ENCODE measurements around the gene AGBL4. TPM values are rescaled to one million over a fixed set of nuclear protein-coding genes. Genes with fewer than 3 reads are reported as not detected.
"Not testable (repeated sequence)": the region's sequence is repeated elsewhere in the genome, so short reads cannot be mapped to it uniquely, and the experiment has no call there.

The AGBL4 gene
- total RNA-seq, 1 experiment from 2014 or later = not detected

DNA sequence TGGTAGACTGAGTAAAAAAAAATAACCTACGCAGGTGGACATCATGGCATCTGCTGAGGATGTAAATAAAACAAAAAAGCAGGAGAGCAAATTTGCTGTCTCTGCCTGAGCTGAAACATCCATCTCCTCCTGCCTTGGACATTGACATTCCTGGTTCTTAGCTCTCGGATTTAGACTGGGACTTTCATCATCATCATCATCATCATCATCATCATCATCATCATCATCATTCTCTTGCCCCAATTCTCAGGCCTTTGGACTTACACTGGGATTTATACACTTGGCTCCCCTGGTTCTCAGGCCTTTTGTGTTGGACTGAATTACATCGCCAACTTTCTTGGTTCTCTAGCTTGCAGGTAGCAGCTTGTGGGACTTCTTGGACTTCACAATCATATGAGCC, 938.7 kb downstream of the AGBL4 start:
- no peak for DNase-seq
- Histone ChIP-seq H3K27me3 (no peaks in the 10 kb centered on the region), H3K4me3 (no peak overlapping the region), H3K36me3 (no peaks in the 10 kb centered on the region), H3K9me3 (no peaks in the 10 kb centered on the region)

DNA sequence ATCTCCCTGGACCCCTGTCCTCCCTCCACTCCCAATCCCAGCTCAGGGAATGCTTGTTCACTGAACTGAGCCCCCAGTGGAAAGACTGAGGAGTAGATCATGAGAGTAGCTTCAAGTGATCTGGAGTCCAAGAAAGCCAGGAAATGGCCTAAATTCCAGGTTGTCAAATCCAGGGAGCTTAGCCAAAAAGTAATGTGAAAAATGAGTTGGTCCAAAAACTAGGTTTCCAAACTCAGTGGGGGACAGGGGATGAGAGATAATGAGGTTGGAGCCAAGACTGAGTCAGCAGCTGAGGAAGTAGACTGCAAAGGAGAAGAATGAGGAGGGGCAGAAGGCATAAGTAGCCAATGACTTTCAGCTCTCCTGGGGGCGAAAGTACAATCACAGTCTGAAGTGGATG, 963.0 kb downstream of the AGBL4 start:
- peaks cover 4% of the 10 kb centered on the region; the same call in 1 of the 2 replicates for H3K9me3 ChIP-seq
- no peaks in the 10 kb centered on the region for H3K36me3 ChIP-seq
- no peak overlapping the region for H3K4me3 ChIP-seq
- no peaks in the 10 kb centered on the region for H3K27me3 ChIP-seq
- DNase-seq = peak; percentile 79

- no peak for DNase-seq
These were observed 964.7 kb downstream of the AGBL4 start for GRCh38 chr1:49059087-49059486.

GRCh38 chr1:49052102-49052501, 971.7 kb downstream of the AGBL4 start:
- Histone ChIP-seq H3K36me3 (no peaks in the 10 kb centered on the region), H3K27me3 (no peaks in the 10 kb centered on the region), H3K9me3 (no peaks in the 10 kb centered on the region), H3K4me3 (no peak overlapping the region)
- DNase-seq = no peak

More at GRCh38 chr1:49059087-49059486, 964.7 kb downstream of the AGBL4 start:
- peaks cover 4% of the 10 kb centered on the region; the same call in 1 of the 2 replicates for H3K9me3 ChIP-seq
- no peaks in the 10 kb centered on the region for H3K27me3 ChIP-seq
- H3K36me3 ChIP-seq = no peaks in the 10 kb centered on the region
- no peak overlapping the region for H3K4me3 ChIP-seq

GRCh38 chr1:49051647-49052046, 972.1 kb downstream of the AGBL4 start:
- Histone ChIP-seq H3K36me3 (no peaks in the 10 kb centered on the region), H3K4me3 (no peak overlapping the region), H3K9me3 (no peaks in the 10 kb centered on the region), H3K27me3 (no peaks in the 10 kb centered on the region)
- DNase-seq = no peak

DNA sequence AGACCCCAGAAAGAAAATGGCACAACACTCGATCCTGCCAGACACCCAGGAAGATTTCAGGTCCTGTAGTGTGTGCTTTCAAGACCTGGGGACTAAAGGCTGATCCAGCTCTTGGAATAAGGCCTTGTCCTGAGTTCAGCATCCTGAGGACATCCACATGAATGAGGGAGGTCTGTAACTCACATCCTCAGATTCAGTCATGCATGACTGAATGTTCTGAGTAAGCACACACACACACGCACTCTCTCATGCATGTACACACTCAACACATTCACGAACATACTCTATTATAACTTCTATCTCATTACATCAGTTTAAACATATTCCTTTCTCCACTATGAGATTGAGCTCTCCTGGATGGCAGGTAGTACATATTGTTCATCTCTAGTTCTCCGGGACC, 973.7 kb downstream of the AGBL4 start:
- H3K9me3 ChIP-seq = no peaks in the 10 kb centered on the region
- no peaks in the 10 kb centered on the region for H3K27me3 ChIP-seq
- H3K36me3 ChIP-seq = no peaks in the 10 kb centered on the region
- no peak for DNase-seq
- H3K4me3 ChIP-seq = no peak overlapping the region

GRCh38 chr1:49048188-49048587, 975.6 kb downstream of the AGBL4 start:
- H3K9me3 ChIP-seq = no peaks in the 10 kb centered on the region
- no peak for DNase-seq
- H3K36me3 ChIP-seq = no peaks in the 10 kb centered on the region
- H3K4me3 ChIP-seq = no peak overlapping the region
- H3K27me3 ChIP-seq = no peaks in the 10 kb centered on the region

GRCh38 chr1:49046305-49046704, 977.4 kb downstream of the AGBL4 start:
- H3K36me3 ChIP-seq = no peaks in the 10 kb centered on the region
- no peaks in the 10 kb centered on the region for H3K9me3 ChIP-seq
- H3K27me3 ChIP-seq = no peaks in the 10 kb centered on the region
- DNase-seq = no peak
- H3K4me3 ChIP-seq = no peak overlapping the region

DNA sequence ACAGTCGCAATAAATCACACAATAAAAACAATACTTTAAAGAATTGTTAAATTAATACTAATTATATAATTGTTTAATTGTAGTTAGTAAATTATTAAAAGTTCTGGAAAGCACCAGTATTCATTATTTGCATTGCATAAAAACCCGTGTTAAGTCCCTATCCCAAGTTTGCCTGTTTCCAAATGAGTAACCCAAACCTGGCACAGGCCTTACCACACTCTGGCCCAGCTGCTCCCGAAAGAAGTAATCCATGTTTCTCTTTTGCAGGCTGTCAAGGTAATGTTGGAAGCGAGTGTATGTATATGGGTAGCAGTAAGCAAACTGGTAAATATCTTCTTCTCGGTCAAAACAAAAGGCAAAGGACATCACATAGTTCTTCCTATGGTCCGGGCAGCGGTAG, 978.4 kb downstream of the AGBL4 start:
- Histone ChIP-seq H3K9me3 (no peaks in the 10 kb centered on the region), H3K36me3 (no peaks in the 10 kb centered on the region), H3K4me3 (no peak overlapping the region), H3K27me3 (no peaks in the 10 kb centered on the region)
- no peak for DNase-seq

DNA sequence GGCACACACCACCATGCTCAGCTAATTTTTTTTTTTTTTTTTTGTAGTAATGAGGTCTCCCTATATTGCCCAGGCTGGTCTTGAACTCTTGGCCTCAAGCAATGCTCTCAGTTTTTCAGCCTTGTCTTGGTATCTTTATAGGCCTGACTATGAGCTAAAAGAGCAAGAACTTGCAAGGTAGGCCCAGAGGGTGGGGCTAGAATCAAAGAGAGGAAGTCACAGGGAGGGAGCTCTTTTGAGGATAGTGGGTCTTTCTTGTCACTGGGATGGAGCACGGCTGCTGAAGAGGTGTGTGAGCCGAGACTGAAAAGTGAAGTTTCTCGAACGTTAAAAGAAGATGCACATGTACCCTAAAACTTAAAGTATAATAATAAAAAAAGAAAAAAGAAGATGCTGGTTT, 987.1 kb downstream of the AGBL4 start:
- H3K27me3 ChIP-seq = no peaks in the 10 kb centered on the region

GRCh38 chr1:49028396-49028795, 995.4 kb downstream of the AGBL4 start:
- no peaks in the 10 kb centered on the region for H3K36me3 ChIP-seq
- DNase-seq = no peak
- H3K27me3 ChIP-seq = no peaks in the 10 kb centered on the region

More for the DNA sequence above, 987.1 kb downstream of the AGBL4 start:
- DNase-seq = no peak
- Histone ChIP-seq H3K4me3 (no peak overlapping the region), H3K9me3 (no peaks in the 10 kb centered on the region), H3K36me3 (no peaks in the 10 kb centered on the region)

DNA sequence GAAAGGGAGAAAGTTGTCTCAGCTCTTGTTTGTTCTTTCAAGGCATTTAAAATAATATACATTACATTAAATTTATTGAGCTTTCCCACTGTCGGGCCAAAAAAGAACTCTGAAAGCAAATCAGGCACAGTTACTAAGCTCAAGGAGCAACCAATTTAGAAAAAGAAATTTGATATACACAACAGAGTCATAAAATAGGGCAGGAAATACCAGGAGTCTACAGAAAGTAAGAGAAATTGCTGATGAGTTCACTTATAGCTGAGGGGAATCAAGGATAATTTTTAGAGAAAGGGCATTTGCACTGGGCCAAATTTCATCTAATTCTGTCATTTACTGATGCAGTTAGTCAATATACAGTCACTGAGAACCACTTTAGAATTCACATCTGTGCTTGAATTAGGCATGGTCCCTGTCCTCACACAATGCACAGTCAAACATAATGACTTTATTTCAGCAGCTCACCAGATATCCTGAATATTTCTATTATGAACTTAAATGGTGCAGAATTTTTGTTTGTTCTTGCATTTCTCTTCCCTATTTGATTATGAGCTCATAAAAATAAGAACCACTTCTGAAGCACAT, 997.4 kb downstream of the AGBL4 start:
- Histone ChIP-seq H3K9me3 (no peaks in the 10 kb centered on the region), H3K27me3 (no peaks in the 10 kb centered on the region), H3K4me3 (no peak overlapping the region), H3K36me3 (no peaks in the 10 kb centered on the region)
- DNase-seq = no peak

More at GRCh38 chr1:49028396-49028795, 995.4 kb downstream of the AGBL4 start:
- Histone ChIP-seq H3K9me3 (no peaks in the 10 kb centered on the region), H3K4me3 (no peak overlapping the region)

GRCh38 chr1:49016030-49016977, 1007.5 kb downstream of the AGBL4 start:
- Histone ChIP-seq H3K36me3 (no peaks in the 10 kb centered on the region), H3K9me3 (no peaks in the 10 kb centered on the region), H3K27me3 (no peaks in the 10 kb centered on the region), H3K4me3 (no peak overlapping the region)
- no peak for DNase-seq

DNA sequence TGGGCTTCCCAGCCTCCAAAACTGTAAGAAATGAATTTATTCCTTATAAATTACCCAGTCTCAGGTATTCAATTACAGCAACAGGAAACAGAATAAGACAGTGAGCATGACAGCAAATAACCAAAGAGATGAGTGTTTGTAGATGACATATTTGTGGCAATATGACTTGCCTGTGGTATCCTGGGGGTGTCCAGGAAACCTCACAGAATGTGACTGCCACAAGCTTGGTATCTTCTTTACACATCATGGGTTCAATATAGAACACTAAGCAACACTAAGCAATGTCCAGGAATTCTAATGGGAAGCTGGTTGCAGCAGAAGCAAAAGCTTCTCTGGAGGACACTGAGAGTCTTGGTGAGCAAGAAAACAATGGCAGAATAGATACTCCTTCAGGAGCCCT, 1010.7 kb downstream of the AGBL4 start:
- no peaks in the 10 kb centered on the region for H3K9me3 ChIP-seq
- DNase-seq = no peak

GRCh38 chr1:49002981-49003380, 1020.8 kb downstream of the AGBL4 start:
- DNase-seq, H3K27me3 ChIP-seq, H3K36me3 ChIP-seq, H3K4me3 ChIP-seq, H3K9me3 ChIP-seq: not testable (repeated sequence)

More for the DNA sequence above, 1010.7 kb downstream of the AGBL4 start:
- Histone ChIP-seq H3K4me3 (no peak overlapping the region), H3K36me3 (no peaks in the 10 kb centered on the region), H3K27me3 (no peaks in the 10 kb centered on the region)

DNA sequence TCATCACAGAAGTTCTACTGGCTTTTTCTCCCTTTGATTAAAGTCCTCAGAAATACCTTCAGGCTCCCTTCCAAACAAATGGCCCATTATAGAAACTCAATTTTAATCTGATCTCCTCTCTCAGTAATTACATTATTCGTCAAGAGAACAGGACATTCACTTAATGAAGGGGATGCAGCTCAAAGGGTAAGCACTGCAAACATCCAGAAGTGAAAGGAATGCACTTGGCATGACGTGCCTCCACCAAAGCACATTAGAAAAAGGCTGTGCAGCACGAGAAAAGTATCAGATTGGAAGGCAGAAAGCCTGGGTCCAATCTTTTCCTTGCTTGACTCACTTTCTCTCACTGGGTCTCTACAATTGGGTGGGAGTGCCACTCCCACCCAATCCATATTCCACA, 1024.4 kb downstream of the AGBL4 start:
- Histone ChIP-seq H3K4me3 (no peak overlapping the region), H3K27me3 (no peaks in the 10 kb centered on the region; the same call in 1 of the 2 replicates), H3K9me3 (no peaks in the 10 kb centered on the region), H3K36me3 (no peaks in the 10 kb centered on the region)
- DNase-seq = no peak

GRCh38 chr1:48996311-48996710, 1027.4 kb downstream of the AGBL4 start:
- no peaks in the 10 kb centered on the region for H3K36me3 ChIP-seq
- no peak overlapping the region for H3K4me3 ChIP-seq
- H3K27me3 ChIP-seq = no peaks in the 10 kb centered on the region; the same call in 1 of the 2 replicates
- H3K9me3 ChIP-seq = no peaks in the 10 kb centered on the region
- no peak for DNase-seq
